ENCODE data around the gene DMAP1. TPM values are rescaled to one million over a fixed set of nuclear protein-coding genes. Genes with fewer than 3 reads are reported as not detected.

The DMAP1 gene
- total and polyA plus RNA-seq, 9 of the 15 experiments (the other 6 are each of a cell fraction or from before 2014, with no cell fraction given), result 1.5 to 51.2 (median 30.3) TPM

- TF ChIP-seq SMAD4 (CRISPR knock-in tag; conservative IDR thresholded peaks at IDR 0.05) (peak; percentile 61; the same call in 1 of the 2 replicates), GATAD2A (IDR thresholded peaks at IDR 0.05) (no peak), RBM25 (IDR thresholded peaks at IDR 0.05; ENCODE audit: low read depth, low read length, severe bottlenecking) (no peak), NCOR1 (IDR thresholded peaks at IDR 0.05) (no peak), POLR2G (IDR thresholded peaks at IDR 0.05; ENCODE audit: low read depth, low read length) (peak; percentile 45; the same call in 1 of the 2 replicates), EGR1 (conservative IDR thresholded peaks at IDR 0.05) (peak; percentile 99), VEZF1 (CRISPR knock-in tag; IDR thresholded peaks at IDR 0.05) (peak; percentile 79), LARP7 (IDR thresholded peaks at IDR 0.05) (no peak), L3MBTL2 (IDR thresholded peaks at IDR 0.05) (0 out of 2 replicates have a peak, but pooled peaks have one; percentile 18), CREM (IDR thresholded peaks at IDR 0.05; ENCODE audit: low read depth) (peak; percentile 60; the same call in 1 of the 2 replicates), XRCC5 (IDR thresholded peaks at IDR 0.05; ENCODE audit: low read depth, low read length) (peak; percentile 84; the same call in 1 of the 2 replicates), ARID1B (IDR thresholded peaks at IDR 0.05) (peak; percentile 58), ATF1 (CRISPR knock-in tag; IDR thresholded peaks at IDR 0.05) (no peak), ATF1 (tag; IDR thresholded peaks at IDR 0.05) (peak; percentile 40), MEF2A (IDR thresholded peaks at IDR 0.05; ENCODE audit: control insufficient read depth, low read depth, low read length) (no peak), PHF21A (IDR thresholded peaks at IDR 0.05; ENCODE audit: borderline replicate concordance, low read depth) (peak; percentile 77; the same call in 1 of the 2 replicates), KDM1A (IDR thresholded peaks at IDR 0.05) (peak; percentile 71 to 75; a peak in 3 of 4 replicates), HBP1 (CRISPR knock-in tag; IDR thresholded peaks at IDR 0.05) (no peak), JUN (IDR thresholded peaks at IDR 0.05; ENCODE audit: borderline replicate concordance, low read depth, low read length) (0 out of 2 replicates have a peak, but pooled peaks have one; percentile 7), JUN (CRISPR knock-in tag; IDR thresholded peaks at IDR 0.05; ENCODE audit: borderline replicate concordance) (no peak), CXXC5 (CRISPR knock-in tag; IDR thresholded peaks at IDR 0.05) (peak; percentile 78), RUNX1 (IDR thresholded peaks at IDR 0.05; ENCODE audit: low read depth) (0 out of 2 replicates have a peak, but pooled peaks have one; percentile 2), EP300 (IDR thresholded peaks at IDR 0.05; ENCODE audit: low read length) (peak; percentile 25; the same call in 1 of the 2 replicates)
- TF ChIP-seq, protein P1, sequence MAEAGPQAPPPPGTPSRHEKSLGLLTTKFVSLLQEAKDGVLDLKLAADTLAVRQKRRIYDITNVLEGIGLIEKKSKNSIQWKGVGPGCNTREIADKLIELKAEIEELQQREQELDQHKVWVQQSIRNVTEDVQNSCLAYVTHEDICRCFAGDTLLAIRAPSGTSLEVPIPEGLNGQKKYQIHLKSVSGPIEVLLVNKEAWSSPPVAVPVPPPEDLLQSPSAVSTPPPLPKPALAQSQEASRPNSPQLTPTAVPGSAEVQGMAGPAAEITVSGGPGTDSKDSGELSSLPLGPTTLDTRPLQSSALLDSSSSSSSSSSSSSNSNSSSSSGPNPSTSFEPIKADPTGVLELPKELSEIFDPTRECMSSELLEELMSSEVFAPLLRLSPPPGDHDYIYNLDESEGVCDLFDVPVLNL (CRISPR knock-in tag; IDR thresholded peaks at IDR 0.05; ENCODE audit: low read depth), result no peak
- TF ChIP-seq, protein P2, sequence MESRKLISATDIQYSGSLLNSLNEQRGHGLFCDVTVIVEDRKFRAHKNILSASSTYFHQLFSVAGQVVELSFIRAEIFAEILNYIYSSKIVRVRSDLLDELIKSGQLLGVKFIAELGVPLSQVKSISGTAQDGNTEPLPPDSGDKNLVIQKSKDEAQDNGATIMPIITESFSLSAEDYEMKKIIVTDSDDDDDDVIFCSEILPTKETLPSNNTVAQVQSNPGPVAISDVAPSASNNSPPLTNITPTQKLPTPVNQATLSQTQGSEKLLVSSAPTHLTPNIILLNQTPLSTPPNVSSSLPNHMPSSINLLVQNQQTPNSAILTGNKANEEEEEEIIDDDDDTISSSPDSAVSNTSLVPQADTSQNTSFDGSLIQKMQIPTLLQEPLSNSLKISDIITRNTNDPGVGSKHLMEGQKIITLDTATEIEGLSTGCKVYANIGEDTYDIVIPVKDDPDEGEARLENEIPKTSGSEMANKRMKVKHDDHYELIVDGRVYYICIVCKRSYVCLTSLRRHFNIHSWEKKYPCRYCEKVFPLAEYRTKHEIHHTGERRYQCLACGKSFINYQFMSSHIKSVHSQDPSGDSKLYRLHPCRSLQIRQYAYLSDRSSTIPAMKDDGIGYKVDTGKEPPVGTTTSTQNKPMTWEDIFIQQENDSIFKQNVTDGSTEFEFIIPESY (CRISPR knock-in tag; IDR thresholded peaks at IDR 0.05), result peak; percentile 51; the same call in 1 of the 2 replicates
Measured at GRCh38 chr1:44237721-44238457, 24.6 kb downstream of the DMAP1 start (continued).

All from K562 (cell line).